SK-N-SH treated with all-trans-retinoic acid at 6 μM for 48 hours (cell line): ENCODE measurements around the gene PSMD3.

Experiments
- ATAC-seq: fragments of 200-7000 bp; cut with Tn5 transposase; 3 replicates; pipeline ENCODE4 v1.9.1; 2020; ENCODE audit warnings: mild to moderate bottlenecking, moderate library complexity
- ARNTL ChIP-seq: fragments of 450-650 bp; formaldehyde crosslinking; IDR thresholded peaks from 2 replicates; pipeline ENCODE4 v1.5.0; 2020; ENCODE audit warnings: low read depth, mild to moderate bottlenecking, moderate library complexity, borderline replicate concordance
- BACH2 ChIP-seq: fragments of 250-450 bp; sonication (Bioruptor Pico); IDR thresholded peaks from 2 replicates; pipeline ENCODE4 v1.9.0; 2021; ENCODE audit warnings: mild to moderate bottlenecking, borderline replicate concordance
- CSDC2 ChIP-seq: fragments of 250-450 bp; sonication (Bioruptor Pico); IDR thresholded peaks from 2 replicates; pipeline ENCODE4 v1.5.0; 2020; ENCODE audit warnings: mild to moderate bottlenecking, moderate library complexity
- ESRRG ChIP-seq: fragments of 250-450 bp; sonication (Bioruptor Pico); IDR thresholded peaks from 2 replicates; pipeline ENCODE4 v1.6.1; 2021; ENCODE audit warnings: mild to moderate bottlenecking
- GLIS3 ChIP-seq: fragments of 250-450 bp; sonication (Bioruptor Pico); IDR thresholded peaks from 2 replicates; pipeline ENCODE4 v1.5.0; 2020; ENCODE audit warnings: mild to moderate bottlenecking, moderate library complexity
- ISL1 ChIP-seq: fragments of 250-450 bp; sonication (Bioruptor Pico); IDR thresholded peaks from 2 replicates; pipeline ENCODE4 v2.1.2; 2022; ENCODE audit warnings: mild to moderate bottlenecking, moderate library complexity
- OSR1 ChIP-seq: fragments of 250-450 bp; sonication (Bioruptor Pico); IDR thresholded peaks from 2 replicates; pipeline ENCODE4 v1.8.0; 2022; ENCODE audit warnings: moderate library complexity, mild to moderate bottlenecking, inconsistent platforms
- PPARA ChIP-seq: fragments of 250-450 bp; sonication (Bioruptor Pico); IDR thresholded peaks from 2 replicates; pipeline ENCODE4 v1.5.0; 2020; ENCODE audit warnings: mild to moderate bottlenecking, borderline replicate concordance
- RARB ChIP-seq: fragments of 250-450 bp; sonication (Bioruptor Pico); IDR thresholded peaks from 2 replicates; pipeline ENCODE4 v1.8.0; 2021; ENCODE audit warnings: mild to moderate bottlenecking, moderate library complexity
- SNAI2 ChIP-seq: fragments of 250-450 bp; sonication (Bioruptor Pico); IDR thresholded peaks from 2 replicates; pipeline ENCODE4 v1.5.0; 2020; ENCODE audit warnings: mild to moderate bottlenecking, moderate library complexity
- TCF4 ChIP-seq: fragments of 250-450 bp; sonication (Bioruptor Pico); IDR thresholded peaks from 2 replicates; pipeline ENCODE4 v1.8.0; 2021; ENCODE audit warnings: mild to moderate bottlenecking, moderate library complexity, borderline replicate concordance
- TOX ChIP-seq: fragments of 250-450 bp; sonication (Bioruptor Pico); IDR thresholded peaks from 2 replicates; pipeline ENCODE4 v1.8.0; 2021; ENCODE audit warnings: mild to moderate bottlenecking, moderate library complexity, borderline replicate concordance
- ZC3H10 ChIP-seq: fragments of 250-450 bp; sonication (Bioruptor Pico); IDR thresholded peaks from 2 replicates; pipeline ENCODE4 v1.5.1; 2021; ENCODE audit warnings: mild to moderate bottlenecking, moderate library complexity
- ZFP3 ChIP-seq: fragments of 250-450 bp; sonication (Bioruptor Pico); IDR thresholded peaks from 2 replicates; pipeline ENCODE4 v1.5.0; 2020; ENCODE audit warnings: mild to moderate bottlenecking, moderate library complexity
- ZFP30 ChIP-seq: fragments of 450-650 bp; formaldehyde crosslinking; IDR thresholded peaks from 2 replicates; pipeline ENCODE4 v1.5.0; 2022; ENCODE audit warnings: mild to moderate bottlenecking, moderate library complexity
- ZNF565 ChIP-seq: fragments of 450-650 bp; formaldehyde crosslinking; conservative IDR thresholded peaks from 2 replicates; pipeline ENCODE4 v1.5.0; 2020; ENCODE audit warnings: low read depth, mild to moderate bottlenecking, moderate library complexity
- ZNF8 ChIP-seq: fragments of 450-650 bp; formaldehyde crosslinking; IDR thresholded peaks from 2 replicates; pipeline ENCODE4 v1.5.0; 2020; ENCODE audit warnings: mild to moderate bottlenecking, moderate library complexity
- TF ChIP-seq, protein P1 (sequence below): fragments of 250-450 bp; sonication (Bioruptor Pico); IDR thresholded peaks from 2 replicates; pipeline ENCODE4 v1.5.0; 2020; ENCODE audit warnings: mild to moderate bottlenecking, moderate library complexity
- TF ChIP-seq, protein P2 (sequence below): fragments of 250-450 bp; sonication (Bioruptor Pico); IDR thresholded peaks from 2 replicates; pipeline ENCODE4 v1.5.1; 2021; ENCODE audit warnings: mild to moderate bottlenecking, moderate library complexity
- TF ChIP-seq, protein P3 (sequence below): fragments of 250-450 bp; sonication (Bioruptor Pico); IDR thresholded peaks from 2 replicates; pipeline ENCODE4 v1.8.0; 2020; ENCODE audit warnings: mild to moderate bottlenecking, moderate library complexity, borderline replicate concordance
- TF ChIP-seq, protein P4 (sequence below): fragments of 250-450 bp; sonication (Bioruptor Pico); IDR thresholded peaks from 2 replicates; pipeline ENCODE4 v1.8.0; 2021; ENCODE audit warnings: low read depth, mild to moderate bottlenecking, moderate library complexity, borderline replicate concordance

PSMD3 gene

DNA sequence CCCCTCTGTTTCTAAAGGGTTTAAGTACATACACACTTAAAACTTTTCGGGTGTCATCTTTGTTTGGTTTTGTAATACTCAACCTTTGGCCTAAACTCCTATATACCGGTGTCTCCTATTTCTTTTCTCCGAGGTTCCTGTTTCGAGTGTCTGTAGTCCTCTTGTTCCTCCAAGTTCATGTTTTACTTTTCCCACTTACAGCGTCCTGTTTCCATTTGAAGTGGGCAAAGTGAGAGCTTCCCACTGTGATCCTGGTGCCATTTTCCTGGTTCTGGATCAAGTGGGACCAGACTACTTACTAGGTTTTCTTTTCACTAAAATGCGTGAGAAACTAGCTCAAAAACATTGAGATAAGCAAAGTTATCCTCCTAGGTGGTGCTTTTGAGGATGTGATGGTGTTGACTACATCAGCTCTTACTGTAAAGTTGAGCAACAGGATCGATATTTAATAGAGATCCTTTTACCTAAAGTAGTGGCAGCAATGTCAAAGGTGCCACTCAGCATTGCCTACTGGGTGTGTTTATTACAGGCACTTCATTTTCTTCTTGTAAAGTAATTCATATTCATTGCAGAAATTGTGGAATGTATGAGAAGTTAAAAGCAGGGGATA, 1.3 kb downstream of the PSMD3 start:
- ATAC-seq = no peak
- TF ChIP-seq ARNTL = no peak
- TF ChIP-seq, protein P1, sequence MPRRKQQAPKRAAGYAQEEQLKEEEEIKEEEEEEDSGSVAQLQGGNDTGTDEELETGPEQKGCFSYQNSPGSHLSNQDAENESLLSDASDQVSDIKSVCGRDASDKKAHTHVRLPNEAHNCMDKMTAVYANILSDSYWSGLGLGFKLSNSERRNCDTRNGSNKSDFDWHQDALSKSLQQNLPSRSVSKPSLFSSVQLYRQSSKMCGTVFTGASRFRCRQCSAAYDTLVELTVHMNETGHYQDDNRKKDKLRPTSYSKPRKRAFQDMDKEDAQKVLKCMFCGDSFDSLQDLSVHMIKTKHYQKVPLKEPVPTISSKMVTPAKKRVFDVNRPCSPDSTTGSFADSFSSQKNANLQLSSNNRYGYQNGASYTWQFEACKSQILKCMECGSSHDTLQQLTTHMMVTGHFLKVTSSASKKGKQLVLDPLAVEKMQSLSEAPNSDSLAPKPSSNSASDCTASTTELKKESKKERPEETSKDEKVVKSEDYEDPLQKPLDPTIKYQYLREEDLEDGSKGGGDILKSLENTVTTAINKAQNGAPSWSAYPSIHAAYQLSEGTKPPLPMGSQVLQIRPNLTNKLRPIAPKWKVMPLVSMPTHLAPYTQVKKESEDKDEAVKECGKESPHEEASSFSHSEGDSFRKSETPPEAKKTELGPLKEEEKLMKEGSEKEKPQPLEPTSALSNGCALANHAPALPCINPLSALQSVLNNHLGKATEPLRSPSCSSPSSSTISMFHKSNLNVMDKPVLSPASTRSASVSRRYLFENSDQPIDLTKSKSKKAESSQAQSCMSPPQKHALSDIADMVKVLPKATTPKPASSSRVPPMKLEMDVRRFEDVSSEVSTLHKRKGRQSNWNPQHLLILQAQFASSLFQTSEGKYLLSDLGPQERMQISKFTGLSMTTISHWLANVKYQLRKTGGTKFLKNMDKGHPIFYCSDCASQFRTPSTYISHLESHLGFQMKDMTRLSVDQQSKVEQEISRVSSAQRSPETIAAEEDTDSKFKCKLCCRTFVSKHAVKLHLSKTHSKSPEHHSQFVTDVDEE = no peak
- TF ChIP-seq, protein P2, sequence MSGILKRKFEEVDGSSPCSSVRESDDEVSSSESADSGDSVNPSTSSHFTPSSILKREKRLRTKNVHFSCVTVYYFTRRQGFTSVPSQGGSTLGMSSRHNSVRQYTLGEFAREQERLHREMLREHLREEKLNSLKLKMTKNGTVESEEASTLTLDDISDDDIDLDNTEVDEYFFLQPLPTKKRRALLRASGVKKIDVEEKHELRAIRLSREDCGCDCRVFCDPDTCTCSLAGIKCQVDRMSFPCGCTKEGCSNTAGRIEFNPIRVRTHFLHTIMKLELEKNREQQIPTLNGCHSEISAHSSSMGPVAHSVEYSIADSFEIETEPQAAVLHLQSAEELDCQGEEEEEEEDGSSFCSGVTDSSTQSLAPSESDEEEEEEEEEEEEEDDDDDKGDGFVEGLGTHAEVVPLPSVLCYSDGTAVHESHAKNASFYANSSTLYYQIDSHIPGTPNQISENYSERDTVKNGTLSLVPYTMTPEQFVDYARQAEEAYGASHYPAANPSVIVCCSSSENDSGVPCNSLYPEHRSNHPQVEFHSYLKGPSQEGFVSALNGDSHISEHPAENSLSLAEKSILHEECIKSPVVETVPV (CRISPR knock-in tag) = no peak
- TF ChIP-seq TCF4 (CRISPR knock-in tag) = no peak

DNA sequence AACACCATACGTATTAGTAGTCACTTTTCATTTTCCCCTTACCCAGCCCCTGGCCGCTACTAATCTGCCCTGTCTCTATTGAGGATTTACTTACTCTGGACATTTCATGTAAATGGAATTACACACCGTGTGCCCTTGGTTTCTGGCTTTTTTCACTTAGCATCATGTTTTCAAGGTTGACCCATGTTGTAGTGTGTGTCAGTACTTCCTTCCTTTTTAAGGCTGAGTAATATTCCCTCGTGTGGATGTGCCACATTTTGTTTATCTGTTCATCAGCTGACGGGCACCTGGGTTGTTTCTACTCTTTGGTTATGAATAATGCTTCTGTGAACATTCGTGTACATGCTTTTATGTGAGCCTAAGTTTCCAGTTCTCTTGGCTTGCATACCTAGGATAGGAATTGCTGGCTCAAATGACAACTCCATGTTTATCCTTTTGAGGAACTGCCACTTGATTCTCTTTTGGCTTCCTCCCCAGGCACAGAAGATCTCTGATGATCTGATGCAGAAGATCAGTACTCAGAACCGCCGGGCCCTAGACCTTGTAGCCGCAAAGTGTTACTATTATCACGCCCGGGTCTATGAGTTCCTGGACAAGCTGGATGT, 7.7 kb downstream of the PSMD3 start:
- ATAC-seq = no peak
- TF ChIP-seq PPARA = no peak
- no peak for TF ChIP-seq ZNF565 (CRISPR knock-in tag)
- no peak for TF ChIP-seq ZC3H10 (CRISPR knock-in tag)
- no peak for TF ChIP-seq SNAI2 (CRISPR knock-in tag)
- TF ChIP-seq ESRRG (CRISPR knock-in tag) = no peak
- TF ChIP-seq, protein P3, sequence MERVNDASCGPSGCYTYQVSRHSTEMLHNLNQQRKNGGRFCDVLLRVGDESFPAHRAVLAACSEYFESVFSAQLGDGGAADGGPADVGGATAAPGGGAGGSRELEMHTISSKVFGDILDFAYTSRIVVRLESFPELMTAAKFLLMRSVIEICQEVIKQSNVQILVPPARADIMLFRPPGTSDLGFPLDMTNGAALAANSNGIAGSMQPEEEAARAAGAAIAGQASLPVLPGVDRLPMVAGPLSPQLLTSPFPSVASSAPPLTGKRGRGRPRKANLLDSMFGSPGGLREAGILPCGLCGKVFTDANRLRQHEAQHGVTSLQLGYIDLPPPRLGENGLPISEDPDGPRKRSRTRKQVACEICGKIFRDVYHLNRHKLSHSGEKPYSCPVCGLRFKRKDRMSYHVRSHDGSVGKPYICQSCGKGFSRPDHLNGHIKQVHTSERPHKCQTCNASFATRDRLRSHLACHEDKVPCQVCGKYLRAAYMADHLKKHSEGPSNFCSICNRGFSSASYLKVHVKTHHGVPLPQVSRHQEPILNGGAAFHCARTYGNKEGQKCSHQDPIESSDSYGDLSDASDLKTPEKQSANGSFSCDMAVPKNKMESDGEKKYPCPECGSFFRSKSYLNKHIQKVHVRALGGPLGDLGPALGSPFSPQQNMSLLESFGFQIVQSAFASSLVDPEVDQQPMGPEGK (CRISPR knock-in tag) = no peak
- TF ChIP-seq RARB (CRISPR knock-in tag) = no peak
- TF ChIP-seq GLIS3 (CRISPR knock-in tag) = no peak
- no peak for TF ChIP-seq ZNF8 (CRISPR knock-in tag)
- no peak for TF ChIP-seq ARNTL
- no peak for TF ChIP-seq ZFP3 (CRISPR knock-in tag)
- TF ChIP-seq ZFP30 (CRISPR knock-in tag) = no peak
- TF ChIP-seq TOX (CRISPR knock-in tag) = no peak
- no peak for TF ChIP-seq ISL1 (CRISPR knock-in tag)
- no peak for TF ChIP-seq OSR1

DNA sequence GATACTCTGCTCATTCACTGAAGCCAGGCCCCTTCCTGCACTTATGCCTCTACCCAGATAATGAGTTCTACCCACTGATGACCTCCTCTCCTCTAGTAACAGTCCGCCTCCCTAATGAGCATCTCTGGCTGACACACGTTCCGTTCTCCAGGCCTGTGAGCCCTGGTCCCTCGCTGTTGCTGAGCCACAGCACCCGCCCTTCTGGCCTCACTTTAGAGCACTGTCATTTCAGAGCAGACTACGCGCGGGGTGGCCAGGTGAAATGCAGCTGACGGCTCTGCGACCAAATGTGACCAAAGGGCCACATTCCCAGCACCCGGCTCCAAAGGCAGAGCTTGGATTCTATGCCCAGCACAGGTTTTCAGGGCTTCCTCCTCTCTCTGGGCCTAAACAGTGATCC, 13.8 kb downstream of the PSMD3 start:
- TF ChIP-seq PPARA (no peak), ZC3H10 (CRISPR knock-in tag) (no peak), CSDC2 (no peak), GLIS3 (CRISPR knock-in tag) (no peak), TCF4 (CRISPR knock-in tag) (no peak), OSR1 (no peak), ARNTL (no peak), ESRRG (CRISPR knock-in tag) (no peak), BACH2 (no peak), RARB (CRISPR knock-in tag) (no peak), ZNF565 (CRISPR knock-in tag) (no peak), TOX (CRISPR knock-in tag) (no peak), ZNF8 (CRISPR knock-in tag) (no peak)
- TF ChIP-seq, protein P1 = no peak
- TF ChIP-seq, protein P3 (CRISPR knock-in tag) = no peak
- TF ChIP-seq, protein P4, sequence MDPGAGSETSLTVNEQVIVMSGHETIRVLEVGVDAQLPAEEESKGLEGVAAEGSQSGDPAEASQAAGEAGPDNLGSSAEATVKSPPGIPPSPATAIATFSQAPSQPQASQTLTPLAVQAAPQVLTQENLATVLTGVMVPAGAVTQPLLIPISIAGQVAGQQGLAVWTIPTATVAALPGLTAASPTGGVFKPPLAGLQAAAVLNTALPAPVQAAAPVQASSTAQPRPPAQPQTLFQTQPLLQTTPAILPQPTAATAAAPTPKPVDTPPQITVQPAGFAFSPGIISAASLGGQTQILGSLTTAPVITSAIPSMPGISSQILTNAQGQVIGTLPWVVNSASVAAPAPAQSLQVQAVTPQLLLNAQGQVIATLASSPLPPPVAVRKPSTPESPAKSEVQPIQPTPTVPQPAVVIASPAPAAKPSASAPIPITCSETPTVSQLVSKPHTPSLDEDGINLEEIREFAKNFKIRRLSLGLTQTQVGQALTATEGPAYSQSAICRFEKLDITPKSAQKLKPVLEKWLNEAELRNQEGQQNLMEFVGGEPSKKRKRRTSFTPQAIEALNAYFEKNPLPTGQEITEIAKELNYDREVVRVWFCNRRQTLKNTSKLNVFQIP = no peak
- TF ChIP-seq, all 23 proteins: peak for 0
- no peak for ATAC-seq
